Brain microvascular endothelial cell (primary cell): ENCODE data around the gene HDAC9.

Source experiments
- DNase-seq: peaks from one replicate; pipeline ENCODE4 v3.0.0-alpha.2; 2020
- H3K27ac ChIP-seq: fragments of 250-450 bp; sonication (Bioruptor Pico); 2 replicates; pipeline ENCODE4 v1.5.1; 2020; ENCODE audit warnings: mild to moderate bottlenecking, moderate library complexity
- H3K27me3 ChIP-seq: fragments of 250-450 bp; sonication (Bioruptor Pico); replicated peaks from 2 replicates; pipeline ENCODE4 v1.5.1; 2020; ENCODE audit warnings: mild to moderate bottlenecking
- H3K36me3 ChIP-seq: fragments of 250-450 bp; sonication (Bioruptor Pico); replicated peaks from 2 replicates; pipeline ENCODE4 v1.5.1; 2020; ENCODE audit warnings: mild to moderate bottlenecking
- H3K4me3 ChIP-seq: 2 replicates; pipeline ENCODE4 v1.5.1; 2011; ENCODE audit warnings: low read depth, mild to moderate bottlenecking, control low read depth, low read length, moderate library complexity
- in situ Hi-C: cut with HindIII; loops from 2 replicates; pipeline ENCODE4 v1.10.0; 2017; ENCODE audit warnings: low sequenced_read_pairs, low pct_ligation_motif_present
- TF ChIP-seq, protein P1 (sequence below): IDR thresholded peaks from 2 replicates; pipeline ENCODE4 v1.5.1; 2011; ENCODE audit warnings: low read depth, mild to moderate bottlenecking, moderate library complexity, low read length, control low read depth, inconsistent platforms; ENCODE audit errors: missing control alignments

HDAC9 gene

GRCh38 chr7:18475488-18475887 lies 20.1 kb upstream of the HDAC9 start:
- no peaks in the 10 kb centered on the region for H3K27me3 ChIP-seq
- no peaks in the 10 kb centered on the region for H3K36me3 ChIP-seq
- H3K4me3 ChIP-seq: no peak overlapping the region
- H3K27ac ChIP-seq: no peak overlapping the region
- no peak for DNase-seq
- in situ Hi-C loops: no loop called here
- TF ChIP-seq, protein P1, sequence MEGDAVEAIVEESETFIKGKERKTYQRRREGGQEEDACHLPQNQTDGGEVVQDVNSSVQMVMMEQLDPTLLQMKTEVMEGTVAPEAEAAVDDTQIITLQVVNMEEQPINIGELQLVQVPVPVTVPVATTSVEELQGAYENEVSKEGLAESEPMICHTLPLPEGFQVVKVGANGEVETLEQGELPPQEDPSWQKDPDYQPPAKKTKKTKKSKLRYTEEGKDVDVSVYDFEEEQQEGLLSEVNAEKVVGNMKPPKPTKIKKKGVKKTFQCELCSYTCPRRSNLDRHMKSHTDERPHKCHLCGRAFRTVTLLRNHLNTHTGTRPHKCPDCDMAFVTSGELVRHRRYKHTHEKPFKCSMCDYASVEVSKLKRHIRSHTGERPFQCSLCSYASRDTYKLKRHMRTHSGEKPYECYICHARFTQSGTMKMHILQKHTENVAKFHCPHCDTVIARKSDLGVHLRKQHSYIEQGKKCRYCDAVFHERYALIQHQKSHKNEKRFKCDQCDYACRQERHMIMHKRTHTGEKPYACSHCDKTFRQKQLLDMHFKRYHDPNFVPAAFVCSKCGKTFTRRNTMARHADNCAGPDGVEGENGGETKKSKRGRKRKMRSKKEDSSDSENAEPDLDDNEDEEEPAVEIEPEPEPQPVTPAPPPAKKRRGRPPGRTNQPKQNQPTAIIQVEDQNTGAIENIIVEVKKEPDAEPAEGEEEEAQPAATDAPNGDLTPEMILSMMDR: no peak

DNA sequence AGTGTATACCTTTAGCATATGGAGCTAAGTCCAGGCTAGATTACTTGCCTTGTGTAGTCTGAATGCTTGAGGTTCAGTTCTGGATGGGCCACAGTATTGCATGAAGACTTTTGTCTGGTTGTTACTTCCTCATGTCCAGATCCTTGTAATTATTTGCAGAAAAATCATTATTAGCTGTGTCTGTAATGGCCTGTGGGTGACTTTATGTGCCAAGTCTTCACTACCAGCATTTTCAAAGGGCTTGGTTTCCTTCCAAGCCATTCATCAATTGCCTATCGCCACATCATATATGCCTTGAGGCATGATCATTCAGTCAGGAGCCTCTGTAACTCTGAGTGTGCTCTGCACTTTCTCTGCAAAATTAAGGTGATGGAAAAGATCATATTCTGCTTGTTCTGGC lies 13.8 kb upstream of the HDAC9 start:
- in situ Hi-C loops: no loop called here
- TF ChIP-seq, protein P1: no peak
- DNase-seq: no peak
- no peak overlapping the region for H3K27ac ChIP-seq
- no peaks in the 10 kb centered on the region for H3K27me3 ChIP-seq
- H3K4me3 ChIP-seq: no peak overlapping the region
- H3K36me3 ChIP-seq: no peaks in the 10 kb centered on the region

DNA sequence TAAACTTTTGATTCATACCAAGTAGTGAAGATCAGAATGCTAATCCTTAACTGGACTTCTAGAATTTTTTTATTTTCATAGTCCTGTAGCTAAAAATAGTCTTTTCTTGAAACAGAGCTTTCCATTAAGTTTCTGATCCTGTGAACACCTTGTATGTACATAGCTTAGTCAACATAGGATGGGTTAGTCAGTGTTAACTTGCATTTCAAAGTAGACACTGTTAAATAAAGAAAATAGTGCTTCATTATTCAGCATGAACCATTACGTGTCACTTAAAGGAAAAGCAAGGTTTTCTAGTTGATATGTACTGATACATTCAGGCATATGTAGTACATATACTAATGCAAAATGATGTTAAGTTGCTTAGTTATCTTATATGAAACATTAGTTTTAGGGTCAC lies 7.5 kb upstream of the HDAC9 start:
- Histone ChIP-seq H3K4me3 (no peak overlapping the region), H3K27me3 (no peaks in the 10 kb centered on the region), H3K36me3 (no peaks in the 10 kb centered on the region), H3K27ac (no peak overlapping the region)
- TF ChIP-seq, protein P1: no peak
- in situ Hi-C loops: no loop called here
- no peak for DNase-seq

DNA sequence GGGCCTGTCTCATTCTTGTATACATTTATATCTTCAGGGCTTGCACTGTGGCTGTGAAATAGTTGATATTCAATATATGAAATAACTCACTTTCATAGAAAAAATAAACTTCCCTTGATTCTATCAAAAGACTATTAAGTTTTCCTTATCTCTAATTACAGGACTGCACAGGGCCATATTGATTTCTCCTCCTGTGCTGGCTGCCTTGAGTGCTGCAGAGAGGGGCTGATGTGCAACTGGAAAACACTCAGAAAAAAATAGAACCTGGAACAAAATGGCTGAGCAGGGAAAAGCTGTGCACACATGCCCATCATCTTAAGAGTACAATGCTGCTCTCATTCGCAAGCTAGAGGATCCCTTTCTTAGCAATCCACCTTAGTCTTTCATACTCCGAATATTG lies 5.9 kb upstream of the HDAC9 start:
- in situ Hi-C loops: no loop called here

GRCh38 chr7:18491871-18492270 lies 3.7 kb upstream of the HDAC9 start:
- TF ChIP-seq, protein P1: no peak
- DNase-seq: no peak
- no peak overlapping the region for H3K4me3 ChIP-seq
- in situ Hi-C loops: no loop called here
- H3K27ac ChIP-seq: no peak overlapping the region
- H3K36me3 ChIP-seq: no peaks in the 10 kb centered on the region
- no peaks in the 10 kb centered on the region for H3K27me3 ChIP-seq

More for the DNA sequence above, 5.9 kb upstream of the HDAC9 start:
- Histone ChIP-seq H3K4me3 (no peak overlapping the region), H3K27me3 (no peaks in the 10 kb centered on the region), H3K36me3 (no peaks in the 10 kb centered on the region), H3K27ac (no peak overlapping the region)
- TF ChIP-seq, protein P1: no peak
- no peak for DNase-seq

DNA sequence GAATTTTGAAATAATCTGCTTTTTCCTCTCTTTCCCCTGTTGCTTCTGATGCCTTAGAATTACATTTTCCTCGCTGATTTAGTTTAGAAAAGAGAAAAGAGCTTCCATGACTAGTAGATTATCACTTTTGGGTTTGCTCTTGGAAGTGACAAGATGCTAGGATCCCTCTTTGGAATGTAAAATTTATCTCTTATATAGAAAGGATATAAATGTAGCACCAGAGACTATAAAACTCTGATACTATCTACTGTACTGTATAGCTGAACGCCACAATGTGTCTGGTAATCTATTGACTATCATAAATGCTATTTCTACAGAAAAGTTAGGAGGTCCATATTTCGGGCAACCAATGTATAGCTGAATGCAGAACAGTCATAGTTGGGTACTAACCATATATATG lies 1.1 kb upstream of the HDAC9 start:
- Histone ChIP-seq H3K36me3 (no peaks in the 10 kb centered on the region), H3K4me3 (no peak overlapping the region), H3K27me3 (no peaks in the 10 kb centered on the region), H3K27ac (no peak overlapping the region)
- in situ Hi-C loops: no loop called here
- TF ChIP-seq, protein P1: no peak
- DNase-seq: no peak
